NT2/D1 (cell line): ENCODE results near the gene TGM1.

Experiments
- DNase-seq: peaks from one replicate; pipeline ENCODE4 v3.0.0-alpha.2; 2011; ENCODE audit warnings: low read depth, low spot score
- H3K27me3 ChIP-seq: 2 replicates; pipeline ENCODE4 v1.6.0; 2011; ENCODE audit warnings: mild to moderate bottlenecking; ENCODE audit not compliant: insufficient read length, insufficient read depth
- H3K36me3 ChIP-seq: 2 replicates; pipeline ENCODE4 v1.6.1; 2011; ENCODE audit warnings: mild to moderate bottlenecking, low read length, mixed read lengths; ENCODE audit not compliant: insufficient read depth, insufficient read length
- H3K4me1 ChIP-seq: 2 replicates; pipeline ENCODE4 v1.5.1; 2011; ENCODE audit not compliant: insufficient read depth, insufficient read length
- H3K4me3 ChIP-seq: 2 replicates; pipeline ENCODE4 v1.5.1; 2011; ENCODE audit warnings: low read depth; ENCODE audit not compliant: insufficient read length
- H3K9ac ChIP-seq: 2 replicates; pipeline ENCODE4 v1.6.0; 2011; ENCODE audit warnings: low read depth; ENCODE audit not compliant: insufficient read length
- H3K9me3 ChIP-seq: 2 replicates; pipeline ENCODE4 v1.5.1; 2011; ENCODE audit warnings: mild to moderate bottlenecking, low read length; ENCODE audit not compliant: insufficient read depth
- SUZ12 ChIP-seq: IDR thresholded peaks from 2 replicates; pipeline ENCODE4 v1.6.1; 2011; ENCODE audit not compliant: insufficient read length, insufficient read depth; ENCODE audit errors: extremely low read depth
- YY1 ChIP-seq: IDR thresholded peaks from 2 replicates; pipeline ENCODE4 v1.6.1; 2011; ENCODE audit not compliant: insufficient read length, insufficient read depth
- ZNF274 ChIP-seq: IDR thresholded peaks from 2 replicates; pipeline ENCODE4 v1.6.1; 2011; ENCODE audit warnings: mild to moderate bottlenecking, low read depth, low read length

The TGM1 gene

GRCh38 chr14:24255438-24255837 lies 7.5 kb downstream of the TGM1 start:
- H3K9me3 ChIP-seq, result no peaks in the 10 kb centered on the region
- peaks cover 4% of the 10 kb centered on the region for H3K4me1 ChIP-seq
- TF ChIP-seq ZNF274 (no peak), SUZ12 (no peak), YY1 (no peak)
- no peak for DNase-seq
- H3K4me3 ChIP-seq, result no peak overlapping the region
- H3K36me3 ChIP-seq, result peaks cover 30% of the 10 kb centered on the region
- H3K9ac ChIP-seq, result no peak overlapping the region
- no peaks in the 10 kb centered on the region for H3K27me3 ChIP-seq

GRCh38 chr14:24254630-24255392 lies 8.2 kb downstream of the TGM1 start:
- no peak overlapping the region for H3K9ac ChIP-seq
- no peak for DNase-seq
- H3K9me3 ChIP-seq, result no peaks in the 10 kb centered on the region
- H3K4me3 ChIP-seq, result no peak overlapping the region
- TF ChIP-seq ZNF274, result no peak
- TF ChIP-seq YY1, result no peak
- TF ChIP-seq SUZ12, result no peak
- H3K4me1 ChIP-seq, result peaks cover 4% of the 10 kb centered on the region
- peaks cover 30% of the 10 kb centered on the region for H3K36me3 ChIP-seq
- H3K27me3 ChIP-seq, result no peaks in the 10 kb centered on the region

- DNase-seq, result no peak
- no peak overlapping the region for H3K4me3 ChIP-seq
- TF ChIP-seq YY1, result no peak
- no peak for TF ChIP-seq SUZ12
- no peak for TF ChIP-seq ZNF274
- H3K36me3 ChIP-seq, result peaks cover 30% of the 10 kb centered on the region
- no peaks in the 10 kb centered on the region for H3K27me3 ChIP-seq
- H3K9ac ChIP-seq, result no peak overlapping the region
- H3K4me1 ChIP-seq, result peaks cover 3% of the 10 kb centered on the region
- H3K9me3 ChIP-seq, result no peaks in the 10 kb centered on the region
Observed at GRCh38 chr14:24253936-24254335, 9.0 kb downstream of the TGM1 start.

- no peak overlapping the region for H3K4me3 ChIP-seq
- no peak for TF ChIP-seq SUZ12
- no peak for TF ChIP-seq ZNF274
- no peak for TF ChIP-seq YY1
- H3K9ac ChIP-seq, result no peak overlapping the region
- DNase-seq, result no peak
- no peaks in the 10 kb centered on the region for H3K4me1 ChIP-seq
- no peaks in the 10 kb centered on the region for H3K9me3 ChIP-seq
- no peaks in the 10 kb centered on the region for H3K27me3 ChIP-seq
- H3K36me3 ChIP-seq, result peaks cover 28% of the 10 kb centered on the region
Observed at GRCh38 chr14:24252289-24253124, 10.5 kb downstream of the TGM1 start.

- no peak for DNase-seq
- no peaks in the 10 kb centered on the region for H3K27me3 ChIP-seq
- H3K36me3 ChIP-seq, result peaks cover 26% of the 10 kb centered on the region
- H3K9me3 ChIP-seq, result no peaks in the 10 kb centered on the region
- TF ChIP-seq YY1, result no peak
- no peak for TF ChIP-seq SUZ12
- no peak for TF ChIP-seq ZNF274
- no peak overlapping the region for H3K4me3 ChIP-seq
- no peaks in the 10 kb centered on the region for H3K4me1 ChIP-seq
- H3K9ac ChIP-seq, result no peak overlapping the region
Observed at GRCh38 chr14:24251880-24252288, 11.1 kb downstream of the TGM1 start.

GRCh38 chr14:24250354-24250753 lies 12.6 kb downstream of the TGM1 start:
- Histone ChIP-seq H3K36me3 (peaks cover 20% of the 10 kb centered on the region), H3K27me3 (no peaks in the 10 kb centered on the region), H3K9ac (no peak overlapping the region), H3K4me3 (no peak overlapping the region), H3K9me3 (no peaks in the 10 kb centered on the region), H3K4me1 (no peaks in the 10 kb centered on the region)
- TF ChIP-seq SUZ12, result no peak
- no peak for TF ChIP-seq ZNF274
- TF ChIP-seq YY1, result no peak
- no peak for DNase-seq
